HTERT RPE-1 (cell line): ENCODE results near the gene LSM2.

ENCODE experiments used
- in situ Hi-C: fragments of 300-500 bp; cut with MboI; formaldehyde crosslinking; loops from 4 replicates; pipeline ENCODE4 v1.14.3; 2020; ENCODE audit warnings: low sequenced_read_pairs

The LSM2 gene

DNA sequence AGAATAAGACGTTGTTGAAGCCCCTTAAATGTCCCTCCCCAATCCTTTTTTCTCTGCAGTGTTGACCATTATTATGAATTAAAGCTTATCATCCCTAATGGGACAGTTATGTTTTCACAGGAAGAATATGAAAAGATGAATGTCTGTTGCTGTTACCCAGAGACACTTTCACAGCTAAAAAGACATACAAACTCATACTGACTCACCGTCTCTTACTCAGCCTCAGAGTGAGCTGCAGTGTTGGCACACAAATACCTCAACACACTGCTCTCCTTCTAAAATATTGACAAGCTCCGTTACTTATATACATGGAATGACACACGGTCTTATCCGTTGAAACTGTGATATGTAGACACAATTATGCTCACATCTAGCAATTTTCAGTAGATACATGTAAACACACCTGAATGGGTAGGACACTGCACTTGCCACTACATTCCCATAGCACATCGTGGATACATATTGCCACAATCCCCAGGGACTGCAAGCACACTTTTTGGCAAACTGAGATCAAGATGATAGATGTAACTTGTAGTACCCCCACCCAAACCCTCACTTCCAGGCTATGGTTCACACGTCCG lies 53.9 kb downstream of the LSM2 start:
- in situ Hi-C loops, result no loop called here

DNA sequence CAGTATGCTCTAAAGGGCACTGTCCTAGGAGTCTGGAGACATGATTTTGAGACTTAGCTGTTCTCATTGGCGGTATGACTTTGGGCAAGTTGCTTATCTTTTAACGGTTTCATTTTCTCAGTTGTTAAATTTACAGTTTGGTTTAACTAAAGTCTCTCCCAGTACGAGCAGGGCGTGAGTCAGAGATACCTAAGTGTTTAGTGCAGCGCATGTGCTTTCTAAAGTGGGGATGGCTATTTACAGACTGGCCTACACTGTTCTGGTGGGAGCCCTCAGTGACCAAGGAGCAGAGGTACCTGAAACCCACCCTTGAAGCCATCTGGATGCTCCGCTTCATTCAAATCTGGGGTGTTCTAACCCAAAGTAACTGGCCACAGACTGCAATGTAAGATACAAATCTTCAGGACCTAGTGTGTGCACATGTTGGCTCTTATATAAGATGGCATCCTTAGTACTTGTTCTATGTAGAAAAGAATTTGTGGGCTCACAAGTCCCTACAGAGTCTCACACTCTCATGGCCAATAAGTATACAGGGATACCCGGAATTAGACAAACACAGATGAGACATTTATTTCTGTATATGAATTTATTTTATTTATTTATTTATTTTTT lies 56.2 kb downstream of the LSM2 start:
- in situ Hi-C loops, result no loop called here

DNA sequence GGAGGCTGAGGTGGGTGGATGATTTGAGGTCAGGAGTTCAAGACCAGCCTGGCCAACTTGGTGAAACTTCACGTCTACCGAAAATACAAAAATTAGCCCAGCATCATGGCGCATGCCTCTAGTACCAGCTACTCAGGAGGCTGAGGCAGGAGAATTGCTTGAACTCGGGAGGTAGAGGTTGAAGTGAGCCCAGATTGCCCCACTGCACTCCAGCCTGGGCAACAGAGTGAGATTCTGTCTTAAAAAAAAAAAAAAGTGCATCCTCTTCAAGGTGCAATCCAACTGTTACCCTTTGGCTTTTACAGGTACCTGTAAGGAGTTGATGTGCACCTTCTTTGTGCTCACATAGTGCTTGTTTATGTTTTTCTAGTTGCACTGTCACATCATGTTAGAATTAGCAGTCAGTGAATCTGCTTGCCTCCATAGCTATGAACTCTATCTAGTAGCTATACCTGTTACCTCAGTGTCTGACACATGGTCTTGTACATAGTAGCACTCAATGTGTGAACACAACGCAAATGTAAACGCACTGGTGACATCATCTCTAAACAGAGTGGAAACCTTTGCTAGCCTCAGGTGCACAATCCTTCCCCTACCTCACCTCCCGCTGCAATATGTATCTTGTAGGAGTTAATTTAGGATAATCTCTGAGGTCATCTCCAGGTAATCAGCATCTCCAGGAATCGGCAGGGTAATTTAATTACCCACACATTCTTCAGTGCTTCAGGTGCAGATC lies 57.3 kb downstream of the LSM2 start:
- in situ Hi-C loops, result no loop called here
